PC-3 (cell line): Measurements from ENCODE around the gene DNLZ. TPM values are rescaled to one million over a fixed set of nuclear protein-coding genes. Genes with fewer than 3 reads are reported as not detected.
"Not testable (repeated sequence)": the region's sequence is repeated elsewhere in the genome, so short reads cannot be mapped to it uniquely, and the experiment has no call there.

Experiments used
- ATAC-seq: fragments of 200-7000 bp; cut with Tn5 transposase; 2 replicates; pipeline ENCODE4 v1.9.1; 2020; ENCODE audit warnings: mild to moderate bottlenecking, moderate library complexity
- BruUV-seq: library from RNA; stranded (reverse); fragments of 400-500 nt; replicated peaks from 2 replicates; lab custom pipeline; 2021; lab: Mats Ljungman, UMichigan
- CTCF ChIA-PET: fragments of 300-600 bp; sonication (Branson Sonifier 250); formaldehyde crosslinking; loops from one replicate; lab custom pipeline; 2022; ENCODE audit warnings: antibody characterized with exemption; lab: Charles Lee
- POLR2A ChIA-PET: fragments of 300-600 bp; sonication (Branson Sonifier 250); formaldehyde crosslinking; loops from one replicate; lab custom pipeline; 2022; ENCODE audit warnings: antibody characterized with exemption; ENCODE audit not compliant: unreplicated experiment; lab: Charles Lee
- DNase-seq: peaks from one replicate; pipeline ENCODE4 v3.0.0-alpha.2; 2015
- H2AFZ ChIP-seq: fragments of 300-600 bp; sonication (generic); 2 replicates; pipeline ENCODE4 v1.6.0; 2016; ENCODE audit warnings: antibody characterized with exemption, low read length
- H3F3A ChIP-seq: fragments of 300-600 bp; sonication (generic); one replicate; pipeline ENCODE4 v1.6.0; 2017; ENCODE audit warnings: antibody characterized with exemption, low read length, control low read depth, mild to moderate bottlenecking; ENCODE audit not compliant: unreplicated experiment
- H3K27ac ChIP-seq: fragments of 300-600 bp; sonication (generic); 2 replicates; pipeline ENCODE4 v1.5.1; 2016; ENCODE audit warnings: mild to moderate bottlenecking, low read length
- H3K27me3 ChIP-seq: fragments of 300-600 bp; sonication (generic); 2 replicates; pipeline ENCODE4 v1.6.1; 2016; ENCODE audit warnings: low read length, mixed read lengths
- H3K36me3 ChIP-seq: fragments of 300-600 bp; sonication (generic); 2 replicates; pipeline ENCODE4 v1.6.1; 2016; ENCODE audit warnings: low read depth, mixed run types, low read length, mixed read lengths
- H3K4me1 ChIP-seq: fragments of 300-600 bp; sonication (generic); 2 replicates; pipeline ENCODE4 v1.5.1; 2016; ENCODE audit warnings: low read length; ENCODE audit not compliant: insufficient read depth
- H3K4me2 ChIP-seq: fragments of 300-600 bp; sonication (generic); 2 replicates; pipeline ENCODE4 v1.6.0; 2016; ENCODE audit warnings: low read length
- H3K4me3 ChIP-seq: fragments of 300-600 bp; sonication (generic); 2 replicates; pipeline ENCODE4 v1.5.1; 2016; ENCODE audit warnings: mild to moderate bottlenecking, low read length, mixed read lengths
- H3K79me2 ChIP-seq: fragments of 300-600 bp; sonication (generic); 2 replicates; pipeline ENCODE4 v1.6.1; 2017; ENCODE audit warnings: low read length, mixed read lengths
- H3K9ac ChIP-seq: fragments of 300-600 bp; sonication (generic); 2 replicates; pipeline ENCODE4 v1.6.0; 2016; ENCODE audit warnings: mild to moderate bottlenecking, low read length
- H3K9me2 ChIP-seq: fragments of 300-600 bp; sonication (generic); replicated peaks from 2 replicates; pipeline ENCODE4 v1.6.1; 2016; ENCODE audit warnings: mixed run types, low read length, mixed read lengths
- H3K9me3 ChIP-seq: fragments of 300-600 bp; sonication (generic); 2 replicates; pipeline ENCODE4 v1.6.1; 2016; ENCODE audit warnings: low read length, mixed read lengths
- H4K20me1 ChIP-seq: fragments of 300-600 bp; sonication (generic); 2 replicates; pipeline ENCODE4 v1.6.1; 2016; ENCODE audit warnings: low read length, mixed read lengths
- EZH2 ChIP-seq: fragments of 300-600 bp; sonication (generic); IDR thresholded peaks from one replicate; pipeline ENCODE4 v1.6.1; 2017; ENCODE audit warnings: antibody characterized with exemption, mild to moderate bottlenecking, low read length; ENCODE audit not compliant: unreplicated experiment
- EZH2phosphoT487 ChIP-seq: fragments of 300-600 bp; sonication (generic); IDR thresholded peaks from 2 replicates; pipeline ENCODE4 v1.6.1; 2018; ENCODE audit warnings: mild to moderate bottlenecking, antibody characterized with exemption, low read length, borderline replicate concordance
- intact Hi-C: fragments of 100-400 bp; cut with micrococcal nuclease; formaldehyde crosslinking; loops from 2 replicates; pipeline ENCODE4 v1.9.0; 2023
- total RNA-seq: library from RNA; depleted of rRNA; stranded (reverse); fragments of >200 nt; gene quantifications from 2 replicates; pipeline ENCODE4 v1.2.3, GENCODE V29; 2014
- TF ChIP-seq, protein P1 (sequence below): fragments of 300-600 bp; sonication (generic); conservative IDR thresholded peaks from 2 replicates; pipeline ENCODE4 v1.5.1; 2017; ENCODE audit warnings: antibody characterized with exemption, low read depth, mild to moderate bottlenecking, low read length

The DNLZ gene
- total RNA-seq, 1 experiment from 2014 or later, result 51.4 TPM

DNA sequence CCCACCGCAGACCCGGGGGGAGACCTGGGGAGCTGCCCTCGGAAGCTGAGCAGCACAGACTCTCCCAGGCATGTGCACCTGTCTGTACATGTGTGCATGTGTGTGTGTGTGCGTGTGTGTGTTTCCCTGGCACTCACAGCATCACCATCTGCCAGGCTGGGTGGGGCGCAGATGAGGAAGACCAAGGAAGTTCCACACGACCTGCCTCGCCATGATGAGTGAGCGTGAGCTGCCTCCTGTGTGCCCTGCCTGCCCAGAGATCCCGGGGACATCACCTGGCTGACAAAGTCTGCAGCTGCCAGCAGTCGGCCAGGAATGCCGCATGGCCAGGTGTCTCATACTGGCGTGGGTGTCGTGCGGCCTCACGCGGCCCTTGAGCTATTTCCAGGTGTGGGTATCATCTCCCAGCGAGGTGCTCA, 40.2 kb downstream of the DNLZ start:
- CTCF ChIA-PET, result no interaction called here
- no peak overlapping the region for H2AFZ ChIP-seq
- no peak for TF ChIP-seq EZH2phosphoT487
- TF ChIP-seq, protein P1, sequence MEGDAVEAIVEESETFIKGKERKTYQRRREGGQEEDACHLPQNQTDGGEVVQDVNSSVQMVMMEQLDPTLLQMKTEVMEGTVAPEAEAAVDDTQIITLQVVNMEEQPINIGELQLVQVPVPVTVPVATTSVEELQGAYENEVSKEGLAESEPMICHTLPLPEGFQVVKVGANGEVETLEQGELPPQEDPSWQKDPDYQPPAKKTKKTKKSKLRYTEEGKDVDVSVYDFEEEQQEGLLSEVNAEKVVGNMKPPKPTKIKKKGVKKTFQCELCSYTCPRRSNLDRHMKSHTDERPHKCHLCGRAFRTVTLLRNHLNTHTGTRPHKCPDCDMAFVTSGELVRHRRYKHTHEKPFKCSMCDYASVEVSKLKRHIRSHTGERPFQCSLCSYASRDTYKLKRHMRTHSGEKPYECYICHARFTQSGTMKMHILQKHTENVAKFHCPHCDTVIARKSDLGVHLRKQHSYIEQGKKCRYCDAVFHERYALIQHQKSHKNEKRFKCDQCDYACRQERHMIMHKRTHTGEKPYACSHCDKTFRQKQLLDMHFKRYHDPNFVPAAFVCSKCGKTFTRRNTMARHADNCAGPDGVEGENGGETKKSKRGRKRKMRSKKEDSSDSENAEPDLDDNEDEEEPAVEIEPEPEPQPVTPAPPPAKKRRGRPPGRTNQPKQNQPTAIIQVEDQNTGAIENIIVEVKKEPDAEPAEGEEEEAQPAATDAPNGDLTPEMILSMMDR, result no peak
- TF ChIP-seq EZH2, result no peak
- DNase-seq (no peak), ATAC-seq (no peak)
- H3K4me2 ChIP-seq, result no peak overlapping the region
- H3K4me3 ChIP-seq, result no peak overlapping the region
- no TSS peak for BruUV-seq
- no peaks in the 10 kb centered on the region for H3K36me3 ChIP-seq
- peaks cover 5% of the 10 kb centered on the region for H3K79me2 ChIP-seq
- no peak overlapping the region for H3K9ac ChIP-seq
- no peaks in the 10 kb centered on the region for H3F3A ChIP-seq
- POLR2A ChIA-PET, result no interaction called here
- H3K4me1 ChIP-seq, result 0 out of 2 replicates have a peak, but pooled peaks cover under 1% of the 10 kb centered on the region
- no peaks in the 10 kb centered on the region for H4K20me1 ChIP-seq
- no peaks in the 10 kb centered on the region for H3K27me3 ChIP-seq
- intact Hi-C loops, result no loop called here
- H3K9me2 ChIP-seq, result no peaks in the 10 kb centered on the region
- no peak overlapping the region for H3K27ac ChIP-seq
- no peaks in the 10 kb centered on the region for H3K9me3 ChIP-seq

DNA sequence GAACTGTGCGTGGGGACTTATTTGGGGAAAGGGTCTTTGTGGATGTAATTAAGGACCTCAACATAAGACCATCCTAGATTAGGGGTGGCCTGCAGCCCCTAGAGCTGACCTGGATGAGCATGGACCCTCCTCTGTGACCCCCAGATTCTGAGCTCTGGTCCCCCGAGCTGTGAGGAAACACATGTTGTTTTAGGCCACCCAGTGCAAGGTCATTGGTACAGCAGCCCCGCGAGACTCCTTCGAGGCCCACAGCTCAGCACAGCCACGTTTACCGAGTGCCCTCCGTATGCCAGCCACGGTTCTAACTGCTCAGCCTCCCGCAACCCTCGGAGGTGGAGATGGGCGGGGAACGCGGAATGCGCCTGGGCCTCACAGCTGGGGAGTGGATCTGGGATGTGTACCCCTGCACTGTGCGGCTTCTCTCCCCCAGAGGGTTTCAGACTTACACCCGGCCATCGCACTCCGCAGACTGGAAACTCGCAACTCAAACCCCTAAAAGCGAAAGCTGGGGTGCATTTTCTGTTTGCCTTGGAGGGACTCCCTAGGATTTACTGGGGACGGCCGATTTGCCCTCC, 40.7 kb downstream of the DNLZ start:
- H3K9me3 ChIP-seq, result no peaks in the 10 kb centered on the region
- DNase-seq (no peak), ATAC-seq (no peak)
- H3K4me2 ChIP-seq, result no peak overlapping the region
- ChIA-PET CTCF (no interaction called here), POLR2A (no interaction called here)
- intact Hi-C loops, result no loop called here
- no peak overlapping the region for H3K27ac ChIP-seq
- no peaks in the 10 kb centered on the region for H3K36me3 ChIP-seq
- H3K27me3 ChIP-seq, result no peaks in the 10 kb centered on the region
- no TSS peak for BruUV-seq
- H3K4me3 ChIP-seq, result no peak overlapping the region
- no peaks in the 10 kb centered on the region for H4K20me1 ChIP-seq
- H3F3A ChIP-seq, result no peaks in the 10 kb centered on the region
- H3K4me1 ChIP-seq, result no peaks in the 10 kb centered on the region
- no peak overlapping the region for H2AFZ ChIP-seq
- H3K79me2 ChIP-seq, result no peaks in the 10 kb centered on the region
- TF ChIP-seq EZH2, result no peak
- TF ChIP-seq, protein P1, result no peak
- TF ChIP-seq EZH2phosphoT487, result no peak
- no peaks in the 10 kb centered on the region for H3K9me2 ChIP-seq
- H3K9ac ChIP-seq, result no peak overlapping the region

DNA sequence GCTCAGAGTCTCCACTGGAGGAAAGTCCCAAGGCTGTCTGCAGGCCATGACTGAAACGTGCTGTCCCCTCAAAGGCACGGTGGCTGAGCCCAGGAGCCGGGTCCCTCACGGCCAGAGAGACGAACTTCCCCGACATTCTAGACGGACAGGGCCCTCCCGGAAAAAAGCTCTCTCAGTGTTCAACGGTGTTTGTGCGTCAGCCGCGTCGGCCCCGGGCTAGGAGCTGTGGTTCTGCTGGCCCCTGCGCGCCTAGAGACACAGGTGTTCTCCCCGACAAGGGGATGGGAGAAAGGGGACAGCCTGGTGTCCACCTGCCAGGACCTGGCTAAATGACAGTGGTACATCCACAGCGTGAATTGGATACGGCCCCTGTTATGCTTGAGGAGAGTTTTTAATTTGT, 42.0 kb downstream of the DNLZ start:
- H3K9ac ChIP-seq, result no peak overlapping the region
- CTCF ChIA-PET, result no interaction called here
- H3F3A ChIP-seq, result no peaks in the 10 kb centered on the region
- ATAC-seq (no peak), DNase-seq (no peak)
- no peaks in the 10 kb centered on the region for H3K36me3 ChIP-seq
- intact Hi-C loops, result no loop called here
- no peak overlapping the region for H3K4me2 ChIP-seq
- H2AFZ ChIP-seq, result no peak overlapping the region
- H3K4me3 ChIP-seq, result no peak overlapping the region
- no peaks in the 10 kb centered on the region for H3K4me1 ChIP-seq
- H4K20me1 ChIP-seq, result no peaks in the 10 kb centered on the region
- no peak overlapping the region for H3K27ac ChIP-seq
- BruUV-seq, result no TSS peak
- no peak for TF ChIP-seq EZH2phosphoT487
- TF ChIP-seq, protein P1, result no peak
- TF ChIP-seq EZH2, result no peak
- no peaks in the 10 kb centered on the region for H3K9me2 ChIP-seq
- no peaks in the 10 kb centered on the region for H3K27me3 ChIP-seq
- POLR2A ChIA-PET, result no interaction called here
- no peaks in the 10 kb centered on the region for H3K79me2 ChIP-seq
- H3K9me3 ChIP-seq, result no peaks in the 10 kb centered on the region

DNA sequence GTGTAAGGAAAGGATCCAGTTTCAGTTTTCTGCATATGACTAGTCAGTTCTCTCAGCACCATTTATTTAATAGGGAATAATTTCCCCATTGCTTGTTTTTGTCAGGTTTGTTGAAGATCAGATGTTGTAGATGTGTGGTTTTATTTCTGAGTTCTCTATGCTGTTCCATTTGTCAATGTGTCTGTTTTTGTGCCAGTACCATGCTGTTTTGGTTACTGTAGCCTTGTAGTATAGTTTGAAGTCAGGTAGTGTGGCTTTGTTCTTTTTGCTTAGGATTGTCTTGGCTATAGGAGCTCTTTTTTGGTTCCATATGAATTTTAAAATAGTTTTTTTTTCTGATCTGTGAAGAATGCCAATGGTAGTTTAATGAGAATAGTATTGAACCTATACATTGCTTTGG, 42.6 kb downstream of the DNLZ start:
- H3K27me3 ChIP-seq, H3K79me2 ChIP-seq, H3K4me2 ChIP-seq, CTCF ChIA-PET, H3K4me3 ChIP-seq, ATAC-seq, H3K27ac ChIP-seq, H2AFZ ChIP-seq, H3F3A ChIP-seq, H3K9me2 ChIP-seq, H3K4me1 ChIP-seq, H4K20me1 ChIP-seq, DNase-seq, POLR2A ChIA-PET, intact Hi-C loops, H3K36me3 ChIP-seq, H3K9ac ChIP-seq, BruUV-seq, H3K9me3 ChIP-seq: not testable (repeated sequence)
